ENCODE measurements around the gene ZSWIM3. TPM values are rescaled to one million over a fixed set of nuclear protein-coding genes. Genes with fewer than 3 reads are reported as not detected.

Gene ZSWIM3
- total and polyA plus RNA-seq, 7 donors: 1.1 to 2.7 (median 1.5) TPM

- TF ChIP-seq, protein P1, sequence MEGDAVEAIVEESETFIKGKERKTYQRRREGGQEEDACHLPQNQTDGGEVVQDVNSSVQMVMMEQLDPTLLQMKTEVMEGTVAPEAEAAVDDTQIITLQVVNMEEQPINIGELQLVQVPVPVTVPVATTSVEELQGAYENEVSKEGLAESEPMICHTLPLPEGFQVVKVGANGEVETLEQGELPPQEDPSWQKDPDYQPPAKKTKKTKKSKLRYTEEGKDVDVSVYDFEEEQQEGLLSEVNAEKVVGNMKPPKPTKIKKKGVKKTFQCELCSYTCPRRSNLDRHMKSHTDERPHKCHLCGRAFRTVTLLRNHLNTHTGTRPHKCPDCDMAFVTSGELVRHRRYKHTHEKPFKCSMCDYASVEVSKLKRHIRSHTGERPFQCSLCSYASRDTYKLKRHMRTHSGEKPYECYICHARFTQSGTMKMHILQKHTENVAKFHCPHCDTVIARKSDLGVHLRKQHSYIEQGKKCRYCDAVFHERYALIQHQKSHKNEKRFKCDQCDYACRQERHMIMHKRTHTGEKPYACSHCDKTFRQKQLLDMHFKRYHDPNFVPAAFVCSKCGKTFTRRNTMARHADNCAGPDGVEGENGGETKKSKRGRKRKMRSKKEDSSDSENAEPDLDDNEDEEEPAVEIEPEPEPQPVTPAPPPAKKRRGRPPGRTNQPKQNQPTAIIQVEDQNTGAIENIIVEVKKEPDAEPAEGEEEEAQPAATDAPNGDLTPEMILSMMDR (IDR thresholded peaks at IDR 0.05): no peak
- no peaks in the 10 kb centered on the region for H3K27me3 ChIP-seq (ENCODE audit: insufficient read depth in 3 of 3, low read length in 2 of 3)
- no peaks in the 10 kb centered on the region for H3K9me3 ChIP-seq
- no peak overlapping the region for H3K4me3 ChIP-seq
- 82 to 92% (median 85%) methylated on average over 5 of the region's 5 CpGs for WGBS, 3 donors
- intact Hi-C loops (cut with DNase I): no loop called here
- H3K4me1 ChIP-seq: peaks cover 17% of the 10 kb centered on the region
- DNase-seq (no peak), ATAC-seq (no peak)
- no peaks in the 10 kb centered on the region for H3K36me3 ChIP-seq (ENCODE audit: insufficient read depth in 1 of 2, low read depth in 1 of 2)
- no peak overlapping the region for H3K27ac ChIP-seq
Measured at GRCh38 chr20:45859916-45860315, 2.5 kb downstream of the ZSWIM3 start.

GRCh38 chr20:45860560-45861220 lies 3.3 kb downstream of the ZSWIM3 start:
- DNase-seq (no peak), ATAC-seq (no peak)
- no peaks in the 10 kb centered on the region for H3K27me3 ChIP-seq (ENCODE audit: insufficient read depth in 3 of 3, low read length in 2 of 3)

DNA sequence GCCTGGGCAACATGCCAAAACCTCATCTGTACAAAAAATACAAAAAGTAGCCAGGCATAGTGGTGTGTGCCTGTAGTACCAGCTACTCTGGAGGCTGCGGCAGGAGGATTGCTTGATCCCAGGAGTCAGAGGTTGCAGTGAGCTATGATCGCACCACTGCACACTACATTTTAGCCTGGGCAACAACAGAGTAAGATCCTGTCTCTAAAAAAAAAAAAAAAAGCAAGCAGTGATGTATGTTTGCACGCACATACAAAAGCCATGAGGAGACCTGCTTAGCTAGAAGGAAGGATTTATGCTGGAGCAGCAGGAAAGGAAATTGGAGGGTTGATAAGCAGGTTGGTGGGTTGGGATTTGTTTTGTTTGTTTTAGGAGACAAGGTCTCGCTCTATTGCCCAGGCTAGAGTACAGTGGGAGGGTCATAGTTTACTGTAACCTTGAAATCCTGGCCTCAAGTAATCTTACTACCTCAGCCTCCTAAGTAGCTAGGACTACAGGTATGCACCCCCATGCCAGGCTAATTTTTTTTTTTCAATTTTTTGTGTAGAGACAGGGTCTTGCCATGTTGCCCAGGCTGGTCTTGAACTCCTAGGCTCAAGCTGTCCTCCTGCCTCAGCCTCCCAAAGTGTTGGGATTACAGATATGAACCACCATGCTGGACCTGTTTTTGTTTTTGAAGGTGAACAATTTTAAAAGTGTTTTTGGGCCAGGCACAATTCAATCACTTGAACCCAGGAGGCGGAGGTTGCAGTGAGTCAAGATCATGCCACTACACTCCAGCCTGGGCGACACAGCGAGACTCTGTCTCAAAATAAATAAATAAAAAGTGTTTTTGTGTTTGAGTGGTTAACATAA lies 4.0 kb downstream of the ZSWIM3 start:
- Histone ChIP-seq H3K27me3 (ENCODE audit: insufficient read depth in 3 of 3, low read length in 2 of 3) (no peaks in the 10 kb centered on the region), H3K27ac (no peak overlapping the region), H3K4me3 (no peak overlapping the region), H3K4me1 (peaks cover 2% of the 10 kb centered on the region), H3K36me3 (ENCODE audit: insufficient read depth in 1 of 2, low read depth in 1 of 2) (no peaks in the 10 kb centered on the region), H3K9me3 (no peaks in the 10 kb centered on the region)
- 90 to 94% (median 92%) methylated on average over 7 of the region's 7 CpGs for WGBS, 3 donors
- DNase-seq (no peak), ATAC-seq (no peak)
- intact Hi-C loops (cut with DNase I): no loop called here
- TF ChIP-seq, protein P1 (IDR thresholded peaks at IDR 0.05): no peak

More at GRCh38 chr20:45860560-45861220, 3.3 kb downstream of the ZSWIM3 start:
- Histone ChIP-seq H3K9me3 (no peaks in the 10 kb centered on the region), H3K36me3 (ENCODE audit: insufficient read depth in 1 of 2, low read depth in 1 of 2) (no peaks in the 10 kb centered on the region), H3K27ac (no peak overlapping the region), H3K4me3 (no peak overlapping the region), H3K4me1 (peaks cover 10% of the 10 kb centered on the region)
- TF ChIP-seq, protein P1 (IDR thresholded peaks at IDR 0.05): no peak
- intact Hi-C loops (cut with DNase I): no loop called here
- 61 to 81% (median 71%) methylated on average over 7 of the region's 7 CpGs for WGBS, 3 donors

DNA sequence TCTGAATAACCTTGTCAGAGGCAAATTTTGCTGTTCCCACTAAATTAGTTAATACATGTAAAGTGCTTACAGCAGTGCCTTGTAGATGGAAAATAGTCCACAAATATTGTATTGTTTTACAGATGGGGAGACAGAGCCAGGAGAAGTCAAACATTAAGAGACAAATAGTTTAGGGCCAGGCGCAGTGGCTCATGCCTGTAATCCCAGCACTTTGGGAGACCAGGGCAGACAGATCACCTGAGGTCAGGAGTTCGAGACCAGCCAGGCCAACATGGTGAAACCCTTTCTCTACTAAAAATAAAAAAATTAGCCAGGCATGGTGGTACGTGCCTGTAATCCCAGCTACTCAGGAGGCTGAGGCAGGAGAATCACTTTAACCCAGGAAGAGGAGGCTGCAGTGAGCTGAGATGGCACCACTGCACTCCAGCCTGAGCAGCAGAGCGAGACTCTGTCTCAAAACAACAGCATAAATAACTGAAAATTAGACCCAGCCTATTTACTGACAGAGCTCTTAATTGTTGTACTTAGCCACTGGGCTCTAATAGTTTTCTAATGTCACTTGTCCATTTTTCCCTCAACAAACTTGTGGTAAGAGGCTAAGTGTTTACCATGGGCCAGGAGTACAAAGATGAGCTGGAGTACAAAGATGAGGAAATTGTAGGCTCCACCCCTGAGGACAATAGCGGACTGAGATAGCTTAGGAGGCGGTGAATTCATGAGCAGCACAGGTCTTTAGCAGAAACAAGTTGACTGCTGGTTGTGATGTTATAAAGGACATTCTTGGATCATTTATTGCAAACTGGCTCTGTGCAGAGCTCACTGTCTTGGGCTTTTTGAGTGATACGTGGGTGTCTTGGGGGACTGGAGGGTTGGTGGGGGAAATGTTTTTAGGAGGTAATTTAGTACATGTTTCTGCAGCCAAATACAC lies 6.4 kb downstream of the ZSWIM3 start:
- WGBS, 3 donors: 89 to 92% (median 91%) methylated on average over 7 of the region's 7 CpGs
- Histone ChIP-seq H3K9me3 (no peaks in the 10 kb centered on the region), H3K4me1 (no peaks in the 10 kb centered on the region), H3K27me3 (ENCODE audit: insufficient read depth in 3 of 3, low read length in 2 of 3) (no peaks in the 10 kb centered on the region), H3K36me3 (ENCODE audit: insufficient read depth in 1 of 2, low read depth in 1 of 2) (no peaks in the 10 kb centered on the region), H3K4me3 (no peak overlapping the region), H3K27ac (no peak overlapping the region)
- TF ChIP-seq, protein P1 (IDR thresholded peaks at IDR 0.05): no peak
- intact Hi-C loops (cut with DNase I): no loop called here
- ATAC-seq (no peak), DNase-seq (no peak)
